HG02623 (cell line): ENCODE results near the gene NFATC2.

ENCODE experiments used
- ATAC-seq: cut with Tn5 transposase; IDR thresholded peaks from one replicate; pipeline ENCODE4 v1.9.1; 2021; ENCODE audit warnings: moderate library complexity; ENCODE audit not compliant: unreplicated experiment

Gene NFATC2

GRCh38 chr20:51420805-51421204 lies 121.7 kb downstream of the NFATC2 start:
- no peak for ATAC-seq

- ATAC-seq = no peak
Observed at GRCh38 chr20:51420111-51420510, 122.4 kb downstream of the NFATC2 start.

DNA sequence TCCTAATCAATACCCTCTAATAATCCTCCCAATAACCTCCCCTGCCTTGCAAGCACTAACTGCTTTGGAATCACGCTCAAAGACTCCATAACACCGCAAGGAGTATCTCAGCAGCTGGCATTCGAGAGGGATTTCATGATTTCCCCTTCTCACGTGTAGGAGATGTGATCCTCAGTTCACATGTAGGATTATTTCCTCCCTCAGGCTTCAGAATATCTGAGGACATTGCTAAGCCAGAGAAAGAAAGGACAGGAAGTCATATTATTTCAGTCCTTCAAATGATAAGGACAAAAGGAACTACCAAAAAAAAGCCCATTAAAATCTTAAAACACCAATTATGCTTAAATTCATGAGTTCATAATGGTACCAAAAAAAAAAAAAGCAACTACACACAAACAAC lies 122.9 kb downstream of the NFATC2 start:
- no peak for ATAC-seq

- no peak for ATAC-seq
Observed at GRCh38 chr20:51419231-51419630, 123.3 kb downstream of the NFATC2 start.

DNA sequence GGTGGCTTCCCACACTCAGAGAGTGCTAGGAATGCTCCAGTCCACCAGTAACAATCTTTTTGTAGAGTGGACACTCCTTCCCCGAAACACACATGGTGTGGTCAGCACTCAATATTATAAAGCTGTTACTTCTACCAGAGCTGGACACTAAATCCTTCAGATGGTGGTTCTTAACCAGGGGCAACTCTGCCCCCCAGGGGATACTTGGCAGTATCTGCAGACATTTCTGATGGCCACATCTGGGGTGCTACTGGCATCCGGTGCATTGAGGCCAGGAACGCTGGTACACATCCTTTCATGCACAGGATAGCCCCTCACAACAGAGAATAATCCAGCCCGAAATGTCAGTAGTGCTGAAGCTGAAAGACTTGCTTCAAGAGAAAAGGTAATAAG lies 124.4 kb downstream of the NFATC2 start:
- no peak for ATAC-seq

- no peak for ATAC-seq
Observed at GRCh38 chr20:51417250-51418136, 125.0 kb downstream of the NFATC2 start.

DNA sequence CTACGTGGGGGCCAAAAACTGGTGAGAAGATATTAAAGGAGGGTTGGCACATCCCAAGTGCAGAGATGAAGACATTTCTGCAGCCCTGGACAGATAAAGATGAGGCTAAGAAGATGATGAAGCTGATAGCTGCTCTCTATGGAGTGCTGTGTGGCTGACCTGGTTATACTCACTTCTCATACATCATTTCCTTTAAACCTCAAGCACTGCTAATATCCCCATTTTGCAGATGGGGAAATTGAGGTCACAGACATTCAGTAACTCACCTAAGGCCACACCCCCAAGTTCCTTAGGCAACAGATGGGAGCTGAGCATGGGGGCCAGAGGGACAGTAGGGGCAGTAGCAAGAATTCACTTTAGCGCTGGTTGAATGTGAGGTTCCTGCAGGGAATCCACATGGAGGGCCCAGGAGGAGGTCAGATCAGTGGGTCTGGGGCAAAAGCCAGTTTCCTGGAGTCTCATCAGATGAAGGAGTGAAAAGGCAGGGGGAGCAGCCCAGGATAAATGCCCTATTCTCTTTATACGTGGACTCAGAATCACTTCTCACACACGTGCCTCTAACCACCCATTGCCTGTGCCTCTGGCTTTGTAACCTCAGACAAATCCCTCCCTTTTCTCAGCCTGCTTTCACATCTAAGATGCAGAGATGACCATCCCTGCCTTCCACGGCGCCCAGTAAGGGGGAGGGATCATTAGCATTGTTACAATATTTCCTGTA lies 125.8 kb downstream of the NFATC2 start:
- no peak for ATAC-seq

GRCh38 chr20:51413857-51414256 lies 128.7 kb downstream of the NFATC2 start:
- ATAC-seq = no peak

GRCh38 chr20:51412951-51413481 lies 129.5 kb downstream of the NFATC2 start:
- no peak for ATAC-seq

DNA sequence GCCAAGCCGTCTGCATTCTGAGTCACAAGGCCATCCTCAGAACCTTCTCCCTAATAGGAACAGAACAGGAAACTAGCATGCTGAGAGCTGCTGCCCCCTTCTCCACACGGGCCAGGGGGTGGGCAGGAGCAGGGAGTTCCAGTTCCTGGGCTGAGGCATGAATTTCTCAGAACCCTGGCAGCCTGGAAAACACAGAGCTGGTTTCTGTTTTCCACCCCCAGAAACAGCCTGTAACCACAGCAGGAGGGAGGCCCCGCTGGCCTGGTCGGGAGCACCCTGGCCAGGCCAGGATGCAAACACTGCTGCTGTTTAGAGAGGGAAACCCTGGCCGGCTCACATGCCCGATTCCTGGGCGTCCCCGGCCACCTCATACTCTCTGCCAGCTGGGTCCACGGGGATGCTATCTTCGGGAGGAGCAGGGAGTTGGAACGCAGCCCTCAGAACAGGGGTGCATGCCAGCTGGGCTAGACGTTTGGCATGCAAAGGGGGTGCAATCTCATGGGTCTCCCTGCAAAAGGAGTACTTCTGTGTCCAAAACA lies 130.1 kb downstream of the NFATC2 start:
- no peak for ATAC-seq

GRCh38 chr20:51411870-51412269 lies 130.6 kb downstream of the NFATC2 start:
- ATAC-seq = no peak

- no peak for ATAC-seq
Observed at GRCh38 chr20:51410586-51411325, 131.8 kb downstream of the NFATC2 start.

GRCh38 chr20:51409192-51409880 lies 133.2 kb downstream of the NFATC2 start:
- no peak for ATAC-seq

DNA sequence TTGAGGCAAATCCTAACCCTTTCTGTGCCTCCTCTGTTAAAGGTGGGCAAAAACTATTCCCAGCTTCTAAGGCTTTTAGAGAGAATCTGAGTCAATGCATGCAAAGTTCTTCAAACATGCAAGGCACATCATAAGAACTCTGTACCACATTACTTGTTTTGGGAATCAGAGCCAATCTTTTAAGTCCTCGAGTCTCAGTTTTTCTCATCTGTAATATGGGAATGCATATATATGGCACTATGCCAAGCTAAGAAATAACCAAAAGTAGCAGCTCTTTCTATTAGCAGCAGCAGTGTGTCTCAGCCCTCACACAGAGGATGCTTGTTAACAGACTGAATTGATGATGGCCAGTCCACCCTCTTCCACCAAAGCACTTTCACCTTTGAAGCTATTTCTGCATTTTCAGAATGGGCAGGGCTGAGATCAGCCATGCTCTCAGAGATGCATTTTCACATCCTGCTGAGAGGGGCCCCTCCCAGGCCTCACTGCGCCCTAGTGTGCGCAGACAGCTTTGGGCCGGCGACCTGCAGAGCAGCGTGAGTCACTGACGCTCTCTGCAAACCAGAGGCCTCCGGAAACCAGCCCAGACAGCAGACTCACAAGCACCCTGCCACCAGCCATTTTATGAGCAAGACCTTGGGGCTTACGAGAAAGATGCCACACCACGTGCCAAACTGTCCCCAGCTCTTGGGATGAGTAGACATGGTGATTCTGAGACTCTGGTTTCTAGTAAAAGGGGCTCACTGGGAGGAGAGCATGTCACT lies 138.0 kb downstream of the NFATC2 start:
- peak; percentile 77 for ATAC-seq

GRCh38 chr20:51403466-51404220 lies 138.9 kb downstream of the NFATC2 start:
- no peak for ATAC-seq

DNA sequence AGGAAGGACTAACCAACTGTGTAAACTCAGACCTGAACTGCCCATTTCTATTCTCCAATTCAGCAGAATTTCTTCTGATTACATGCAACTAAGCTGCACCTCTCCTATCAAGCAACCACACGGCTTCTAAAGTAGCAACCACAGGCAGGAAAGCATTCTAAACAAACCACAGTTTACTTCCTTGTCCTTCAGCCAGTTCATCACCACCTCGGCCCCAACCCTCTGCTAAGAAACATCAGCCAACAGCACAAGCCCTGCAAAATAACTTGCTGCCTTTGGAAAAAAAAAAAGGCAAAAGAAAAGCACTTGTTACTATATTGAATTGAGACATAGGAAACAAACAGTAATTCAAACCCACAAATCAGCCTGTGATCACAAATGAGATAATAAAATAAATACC lies 140.3 kb downstream of the NFATC2 start:
- ATAC-seq = no peak

GRCh38 chr20:51401496-51401895 lies 141.0 kb downstream of the NFATC2 start:
- no peak for ATAC-seq

- ATAC-seq = peak; percentile 59
Observed at GRCh38 chr20:51400051-51400926, 142.2 kb downstream of the NFATC2 start.
